Thyroid gland (tissue), 4 donors: ENCODE measurements around the gene PSD. TPM values are rescaled to one million over a fixed set of nuclear protein-coding genes. Genes with fewer than 3 reads are reported as not detected.

Experiments used
- DNase-seq, 2 donors: peaks; one replicate each; pipeline ENCODE4 v3.0.0-alpha.2; 2019
- H3K27ac ChIP-seq, 3 donors: fragments of 200-600 bp; sonication (generic); 1 replicate in 2 of 3; 2 replicates in 1 of 3; pipeline ENCODE4 v1.5.1; 2016 to 2019; ENCODE audit warnings: mild to moderate bottlenecking in 1 of 3, moderate library complexity in 1 of 3
- H3K27me3 ChIP-seq: fragments of 200-600 bp; sonication (generic); one replicate; pipeline ENCODE4 v1.5.1; 2019
- H3K36me3 ChIP-seq, 2 donors: fragments of 200-600 bp; sonication (generic); one replicate each; pipeline ENCODE4 v1.5.1; 2016 to 2019
- H3K4me1 ChIP-seq, 2 donors: fragments of 200-600 bp; sonication (generic); one replicate each; pipeline ENCODE4 v1.5.1; 2017 to 2019
- H3K4me3 ChIP-seq, 3 donors: fragments of 200-600 bp; sonication (generic); replicated peaks in 1 of 3; 1 replicate in 2 of 3; 2 replicates in 1 of 3; pipeline ENCODE4 v1.5.1; 2016; ENCODE audit warnings: mild to moderate bottlenecking in 1 of 3
- H3K9me3 ChIP-seq: fragments of 200-600 bp; sonication (generic); one replicate; pipeline ENCODE4 v1.5.1; 2017
- POLR2A ChIP-seq, 2 donors: fragments of 450-650 bp; IDR thresholded peaks; one replicate each; pipeline ENCODE4 v1.6.1; 2017; ENCODE audit warnings: antibody characterized with exemption in 2 of 2, mild to moderate bottlenecking in 2 of 2, moderate library complexity in 1 of 2
- WGBS, 2 donors: methylation state at CpG; one replicate each; pipeline ENCODE4 v1.1.5; 2017; 5-methylcytosine and 5-hydroxymethylcytosine counted together
- intact Hi-C: fragments of 100-400 bp; cut with DNase I; formaldehyde crosslinking; loops from one replicate; pipeline ENCODE4 v1.15.1; 2023
- total RNA-seq, 4 donors: library from RNA; depleted of rRNA; stranded (reverse); fragments of >200 nt; gene quantifications; one replicate each; pipeline ENCODE4 v1.2.3, GENCODE V29; 2016
- TF ChIP-seq, protein P1 (sequence below), 6 experiments: fragments of 200-600 bp in 3 of 6; fragments of 450-650 bp in 3 of 6; sonication (generic) in 3 of 6; IDR thresholded peaks; one replicate each; pipeline ENCODE4 v1.5.1; 2016 to 2019; ENCODE audit warnings: antibody characterized with exemption in 6 of 6, mild to moderate bottlenecking in 2 of 6, inconsistent platforms in 1 of 6, moderate library complexity in 1 of 6

Gene PSD
- total RNA-seq, 4 donors from 2014 or later = 0.24 to 1.1 (median 0.49) TPM

DNA sequence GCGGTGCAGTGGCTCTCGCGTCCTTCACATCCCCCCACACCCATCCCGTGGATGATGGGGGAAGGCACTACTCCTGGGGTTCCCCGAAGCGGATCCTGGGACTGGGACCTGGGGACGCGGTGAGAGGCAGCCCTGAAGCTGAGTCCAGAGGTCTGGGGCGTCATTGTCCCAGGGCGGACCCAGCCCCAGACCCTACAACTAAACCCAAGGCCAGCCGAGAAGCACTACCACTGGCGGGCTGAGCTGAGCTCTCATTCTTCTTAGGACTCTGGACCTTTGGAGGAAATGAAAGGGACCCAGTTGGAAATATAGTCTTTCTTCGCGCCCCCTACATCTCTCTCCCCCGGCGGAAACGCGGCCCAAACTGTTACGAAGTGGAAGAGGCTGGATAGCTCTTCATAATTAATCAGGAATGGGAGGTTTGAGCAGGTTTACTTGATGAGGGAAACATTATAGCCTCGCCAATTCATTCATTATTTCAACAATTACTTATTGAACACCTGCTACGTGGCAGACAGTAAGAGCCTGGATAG, 1.7 kb upstream of the PSD start:
- Histone ChIP-seq H3K27ac (peak overlapping the region in 2 of 3 donors; percentile 77 to 92), H3K4me3 (peak overlapping the region; percentile 3 to 91 (median 88)), H3K27me3 (no peaks in the 10 kb centered on the region), H3K36me3 (peaks cover 0 to 6% of the 10 kb centered on the region in 2 donors), H3K4me1 (peaks cover 29 to 36% of the 10 kb centered on the region in 2 donors), H3K9me3 (no peaks in the 10 kb centered on the region)
- WGBS, 2 donors = 0 to 2% methylated on average over 11 to 12 of the region's 21 CpGs
- intact Hi-C loops = loop anchor here (10.0 kb wide), 1 partner anchor 165 kb away; no protein-coding TSS in a partner anchor
- TF ChIP-seq POLR2A (IDR thresholded peaks at IDR 0.05) = no peak
- TF ChIP-seq, protein P1, sequence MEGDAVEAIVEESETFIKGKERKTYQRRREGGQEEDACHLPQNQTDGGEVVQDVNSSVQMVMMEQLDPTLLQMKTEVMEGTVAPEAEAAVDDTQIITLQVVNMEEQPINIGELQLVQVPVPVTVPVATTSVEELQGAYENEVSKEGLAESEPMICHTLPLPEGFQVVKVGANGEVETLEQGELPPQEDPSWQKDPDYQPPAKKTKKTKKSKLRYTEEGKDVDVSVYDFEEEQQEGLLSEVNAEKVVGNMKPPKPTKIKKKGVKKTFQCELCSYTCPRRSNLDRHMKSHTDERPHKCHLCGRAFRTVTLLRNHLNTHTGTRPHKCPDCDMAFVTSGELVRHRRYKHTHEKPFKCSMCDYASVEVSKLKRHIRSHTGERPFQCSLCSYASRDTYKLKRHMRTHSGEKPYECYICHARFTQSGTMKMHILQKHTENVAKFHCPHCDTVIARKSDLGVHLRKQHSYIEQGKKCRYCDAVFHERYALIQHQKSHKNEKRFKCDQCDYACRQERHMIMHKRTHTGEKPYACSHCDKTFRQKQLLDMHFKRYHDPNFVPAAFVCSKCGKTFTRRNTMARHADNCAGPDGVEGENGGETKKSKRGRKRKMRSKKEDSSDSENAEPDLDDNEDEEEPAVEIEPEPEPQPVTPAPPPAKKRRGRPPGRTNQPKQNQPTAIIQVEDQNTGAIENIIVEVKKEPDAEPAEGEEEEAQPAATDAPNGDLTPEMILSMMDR (IDR thresholded peaks at IDR 0.05) = no peak
- DNase-seq = no peak

DNA sequence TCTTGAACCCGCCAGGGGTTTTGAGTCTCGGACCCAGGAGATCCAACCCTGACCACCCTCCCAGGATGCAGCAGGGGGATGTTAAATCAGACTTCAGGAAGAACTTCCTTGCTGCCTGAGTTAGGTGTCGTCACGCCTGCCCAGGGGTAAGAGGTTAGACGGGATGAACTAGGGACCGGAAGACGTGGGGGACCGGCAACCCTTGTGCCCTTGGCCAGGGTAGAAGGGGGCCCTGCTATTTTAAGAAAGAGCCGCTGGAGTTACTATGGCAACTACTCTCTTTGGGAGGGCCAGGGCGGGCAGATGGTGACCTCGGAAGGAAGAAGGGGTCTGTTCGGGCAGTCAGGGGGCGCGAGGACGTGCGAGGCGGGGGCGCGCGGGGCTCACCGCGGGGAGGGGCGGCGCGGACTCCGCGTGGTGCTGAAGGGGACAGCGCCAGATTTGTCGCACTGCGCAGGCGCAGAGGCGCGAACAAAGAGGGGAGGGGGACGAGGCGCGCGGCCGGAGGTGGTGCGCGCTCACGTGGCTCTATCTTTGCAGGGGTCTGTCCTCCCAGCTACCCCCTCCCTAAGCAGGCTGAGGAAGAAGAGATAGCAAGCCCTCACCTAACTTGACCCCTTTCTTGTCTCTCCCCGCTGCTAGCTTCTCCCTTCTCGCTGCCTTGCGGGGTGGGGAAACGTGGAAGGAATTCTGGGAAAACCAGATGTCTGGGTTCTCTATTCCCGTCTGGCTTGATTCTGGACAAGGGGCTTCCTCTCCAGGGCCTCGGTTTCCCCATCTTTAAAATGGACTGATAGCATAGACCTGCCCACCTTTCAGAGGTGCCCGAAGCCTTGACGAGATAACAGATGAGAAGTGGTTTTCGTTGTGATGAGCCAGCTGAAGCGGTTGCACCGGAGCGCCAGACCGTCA, 940 bp upstream of the PSD start:
- peak overlapping the region in 1 of 3 donors; percentile 88 for H3K4me3 ChIP-seq
- no peaks in the 10 kb centered on the region for H3K9me3 ChIP-seq
- no peak overlapping the region for H3K27ac ChIP-seq
- TF ChIP-seq, protein P1 (IDR thresholded peaks at IDR 0.05) = no peak
- no peak for TF ChIP-seq POLR2A (IDR thresholded peaks at IDR 0.05)
- intact Hi-C loops = loop anchor here (10.0 kb wide), 1 partner anchor 165 kb away; no protein-coding TSS in a partner anchor
- peak; percentile 40 to 51 for DNase-seq
- peaks cover 0 to 6% of the 10 kb centered on the region in 2 donors for H3K36me3 ChIP-seq
- WGBS, 2 donors = 1 to 2% methylated on average over 34 to 41 of the region's 54 CpGs
- peaks cover 29 to 36% of the 10 kb centered on the region in 2 donors for H3K4me1 ChIP-seq
- H3K27me3 ChIP-seq = no peaks in the 10 kb centered on the region

DNA sequence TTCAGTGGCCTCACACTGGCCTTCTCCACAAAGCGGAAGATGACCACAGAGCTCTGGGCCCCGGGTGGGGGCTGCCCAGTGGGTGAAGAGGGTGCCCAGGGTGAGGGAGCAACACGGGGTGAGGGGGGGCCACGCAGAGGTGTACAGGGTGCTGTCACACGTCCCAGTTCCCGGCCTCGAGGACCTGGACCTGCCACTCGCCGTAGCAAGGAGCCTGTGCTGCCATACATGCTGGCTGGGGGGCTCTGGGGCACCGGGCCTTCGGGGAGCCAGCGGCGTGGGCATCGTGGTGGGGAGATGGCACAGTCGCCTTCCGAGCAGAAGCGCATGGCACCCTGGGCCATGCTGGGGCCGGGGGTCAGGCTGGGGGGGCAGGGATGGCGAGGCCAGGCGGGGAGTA, 1.9 kb downstream of the PSD start:
- Histone ChIP-seq H3K9me3 (no peaks in the 10 kb centered on the region), H3K4me1 (peaks cover 14 to 17% of the 10 kb centered on the region in 2 donors), H3K4me3 (no peak overlapping the region), H3K36me3 (no peaks in the 10 kb centered on the region), H3K27me3 (no peaks in the 10 kb centered on the region), H3K27ac (no peak overlapping the region)
- no peak for DNase-seq
- no peak for TF ChIP-seq POLR2A (IDR thresholded peaks at IDR 0.05)
- TF ChIP-seq, protein P1 (IDR thresholded peaks at IDR 0.05) = no peak
- 83 to 87% methylated on average over 9 to 20 of the region's 20 CpGs for WGBS, 2 donors
- intact Hi-C loops = no loop called here

DNA sequence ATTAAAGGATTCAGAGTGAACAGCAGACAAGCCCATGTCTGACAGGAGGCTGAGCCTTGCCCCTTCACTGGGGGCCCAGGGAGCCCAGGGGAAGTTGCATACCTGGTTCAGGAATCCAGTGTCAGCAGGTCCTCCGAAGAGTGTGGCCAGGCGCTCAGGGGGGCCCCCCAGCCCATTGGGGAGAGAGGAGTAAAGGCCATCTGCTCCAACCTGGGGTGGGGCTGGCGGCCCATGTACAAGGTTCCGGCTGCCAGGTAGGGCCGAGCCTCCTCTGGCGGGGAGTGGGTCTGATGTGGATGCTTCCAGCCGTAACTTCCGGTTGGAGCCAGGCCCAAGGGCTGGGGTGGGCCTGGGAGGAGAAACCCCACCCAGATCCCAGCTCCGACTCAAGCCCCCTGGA, 2.3 kb downstream of the PSD start:
- H3K27ac ChIP-seq = no peak overlapping the region
- no peaks in the 10 kb centered on the region for H3K36me3 ChIP-seq
- no peak for DNase-seq
- H3K9me3 ChIP-seq = no peaks in the 10 kb centered on the region
- H3K27me3 ChIP-seq = no peaks in the 10 kb centered on the region
- intact Hi-C loops = no loop called here
- TF ChIP-seq POLR2A (IDR thresholded peaks at IDR 0.05) = no peak
- TF ChIP-seq, protein P1 (IDR thresholded peaks at IDR 0.05) = no peak
- peaks cover 14 to 17% of the 10 kb centered on the region in 2 donors for H3K4me1 ChIP-seq
- 61 to 88% methylated on average over 5 of the region's 9 CpGs for WGBS, 2 donors
- no peak overlapping the region for H3K4me3 ChIP-seq

DNA sequence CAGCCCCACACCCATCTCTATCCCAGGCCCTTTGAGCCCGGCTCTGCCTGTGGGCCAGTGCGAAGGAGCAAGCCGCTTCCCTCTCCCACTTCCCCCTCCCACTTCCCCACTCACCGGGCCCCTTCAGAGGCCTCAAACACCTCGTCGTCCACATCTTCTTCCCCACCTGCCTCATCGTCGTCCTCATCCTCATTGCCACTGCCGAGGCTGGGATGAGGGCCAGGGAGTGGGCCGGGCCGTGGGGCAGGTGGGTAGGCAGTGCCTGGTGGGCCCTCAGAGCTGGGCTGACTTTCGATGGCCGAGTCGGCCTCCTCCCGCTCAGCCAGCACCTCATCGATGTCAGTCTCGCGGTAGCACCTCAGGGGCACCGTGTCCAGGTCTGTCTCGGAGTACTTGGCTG, 3.8 kb downstream of the PSD start:
- Histone ChIP-seq H3K9me3 (no peaks in the 10 kb centered on the region), H3K4me1 (peaks cover 13 to 20% of the 10 kb centered on the region in 2 donors), H3K36me3 (no peaks in the 10 kb centered on the region), H3K27me3 (peaks cover 11% of the 10 kb centered on the region), H3K27ac (no peak overlapping the region), H3K4me3 (no peak overlapping the region)
- 33 to 40% methylated on average over 14 to 19 of the region's 20 CpGs for WGBS, 2 donors
- intact Hi-C loops = no loop called here
- DNase-seq = no peak
- TF ChIP-seq, protein P1 (IDR thresholded peaks at IDR 0.05) = no peak
- TF ChIP-seq POLR2A (IDR thresholded peaks at IDR 0.05) = no peak
